GM21576 (cell line): ENCODE data around the gene IRS1.

ENCODE experiments used
- ATAC-seq: cut with Tn5 transposase; IDR thresholded peaks from one replicate; pipeline ENCODE4 v1.9.1; 2021; ENCODE audit warnings: mild to moderate bottlenecking, moderate library complexity; ENCODE audit not compliant: unreplicated experiment

IRS1 gene

GRCh38 chr2:226758921-226759640 is 40.5 kb downstream of the IRS1 start:
- no peak for ATAC-seq

- no peak for ATAC-seq
Measured at GRCh38 chr2:226756131-226756530, 43.5 kb downstream of the IRS1 start.

GRCh38 chr2:226755631-226756030 is 44.0 kb downstream of the IRS1 start:
- ATAC-seq, result no peak

GRCh38 chr2:226754821-226755604 is 44.6 kb downstream of the IRS1 start:
- no peak for ATAC-seq

GRCh38 chr2:226752887-226753286 is 46.7 kb downstream of the IRS1 start:
- no peak for ATAC-seq

GRCh38 chr2:226747288-226747687 is 52.3 kb downstream of the IRS1 start:
- no peak for ATAC-seq

- no peak for ATAC-seq
Measured at GRCh38 chr2:226746196-226746800, 53.3 kb downstream of the IRS1 start.

- ATAC-seq, result no peak
Measured at GRCh38 chr2:226743915-226744314, 55.7 kb downstream of the IRS1 start.

- ATAC-seq, result no peak
Measured at GRCh38 chr2:226742347-226742746, 57.3 kb downstream of the IRS1 start.

- no peak for ATAC-seq
Measured at GRCh38 chr2:226740039-226740648, 59.5 kb downstream of the IRS1 start.

GRCh38 chr2:226739545-226740030 is 60.0 kb downstream of the IRS1 start:
- no peak for ATAC-seq

- ATAC-seq, result no peak
Measured at GRCh38 chr2:226738821-226739544, 60.6 kb downstream of the IRS1 start.

- ATAC-seq, result no peak
Measured at GRCh38 chr2:226738191-226738820, 61.3 kb downstream of the IRS1 start.

- ATAC-seq, result no peak
Measured at GRCh38 chr2:226736382-226736781, 63.2 kb downstream of the IRS1 start.

- ATAC-seq, result no peak
Measured at GRCh38 chr2:226733927-226734564, 65.6 kb downstream of the IRS1 start.

- no peak for ATAC-seq
Measured at GRCh38 chr2:226733189-226733858, 66.3 kb downstream of the IRS1 start.

- no peak for ATAC-seq
Measured at GRCh38 chr2:226732478-226733188, 67.0 kb downstream of the IRS1 start.

- ATAC-seq, result no peak
Measured at GRCh38 chr2:226730481-226730880, 69.1 kb downstream of the IRS1 start.

GRCh38 chr2:226728996-226729395 is 70.6 kb downstream of the IRS1 start:
- ATAC-seq, result no peak
